HG02870 (cell line): Measurements from ENCODE around the gene ANKRD13B.

Source experiments
- ATAC-seq: cut with Tn5 transposase; IDR thresholded peaks from one replicate; pipeline ENCODE4 v1.9.1; 2021; ENCODE audit warnings: mild to moderate bottlenecking, moderate library complexity; ENCODE audit not compliant: unreplicated experiment

ANKRD13B gene

GRCh38 chr17:29579866-29580771 lies 12.8 kb upstream of the ANKRD13B start:
- ATAC-seq, result peak; percentile 69

GRCh38 chr17:29581583-29582253 lies 11.2 kb upstream of the ANKRD13B start:
- no peak for ATAC-seq

GRCh38 chr17:29582254-29582765 lies 10.6 kb upstream of the ANKRD13B start:
- ATAC-seq, result no peak

- no peak for ATAC-seq
Observed at GRCh38 chr17:29582772-29583171, 10.2 kb upstream of the ANKRD13B start.

GRCh38 chr17:29583324-29584248 lies 9.3 kb upstream of the ANKRD13B start:
- no peak for ATAC-seq

- no peak for ATAC-seq
Observed at GRCh38 chr17:29584452-29585079, 8.4 kb upstream of the ANKRD13B start.

GRCh38 chr17:29585080-29585751 lies 7.7 kb upstream of the ANKRD13B start:
- ATAC-seq, result no peak

- no peak for ATAC-seq
Observed at GRCh38 chr17:29586676-29587469, 6.1 kb upstream of the ANKRD13B start.

- no peak for ATAC-seq
Observed at GRCh38 chr17:29587591-29587990, 5.3 kb upstream of the ANKRD13B start.

- no peak for ATAC-seq
Observed at GRCh38 chr17:29588017-29588561, 4.8 kb upstream of the ANKRD13B start.

GRCh38 chr17:29588562-29589411 lies 4.1 kb upstream of the ANKRD13B start:
- ATAC-seq, result peak; percentile 11

GRCh38 chr17:29589524-29590410 lies 3.2 kb upstream of the ANKRD13B start, which contains the start of gene GIT1:
GIT1 (minus strand) TSS chr17:29589648; CDS start chr17:29589378, 270 bp downstream.
- peak; percentile 40 for ATAC-seq

GRCh38 chr17:29590411-29591145 lies 2.4 kb upstream of the ANKRD13B start:
- no peak for ATAC-seq

GRCh38 chr17:29591146-29591736 lies 1.7 kb upstream of the ANKRD13B start:
- no peak for ATAC-seq

- ATAC-seq, result no peak
Observed at GRCh38 chr17:29591737-29592608, 959 bp upstream of the ANKRD13B start.
